GM12873 (cell line): ENCODE results near the gene E2F2.

Experiments
- TF ChIP-seq, protein P1 (sequence below): IDR thresholded peaks from 2 replicates; pipeline ENCODE4 v1.5.1; 2012; ENCODE audit warnings: low read depth, mild to moderate bottlenecking, moderate library complexity, low read length, control low read depth; ENCODE audit not compliant: insufficient read depth; ENCODE audit errors: missing control alignments

Gene E2F2

DNA sequence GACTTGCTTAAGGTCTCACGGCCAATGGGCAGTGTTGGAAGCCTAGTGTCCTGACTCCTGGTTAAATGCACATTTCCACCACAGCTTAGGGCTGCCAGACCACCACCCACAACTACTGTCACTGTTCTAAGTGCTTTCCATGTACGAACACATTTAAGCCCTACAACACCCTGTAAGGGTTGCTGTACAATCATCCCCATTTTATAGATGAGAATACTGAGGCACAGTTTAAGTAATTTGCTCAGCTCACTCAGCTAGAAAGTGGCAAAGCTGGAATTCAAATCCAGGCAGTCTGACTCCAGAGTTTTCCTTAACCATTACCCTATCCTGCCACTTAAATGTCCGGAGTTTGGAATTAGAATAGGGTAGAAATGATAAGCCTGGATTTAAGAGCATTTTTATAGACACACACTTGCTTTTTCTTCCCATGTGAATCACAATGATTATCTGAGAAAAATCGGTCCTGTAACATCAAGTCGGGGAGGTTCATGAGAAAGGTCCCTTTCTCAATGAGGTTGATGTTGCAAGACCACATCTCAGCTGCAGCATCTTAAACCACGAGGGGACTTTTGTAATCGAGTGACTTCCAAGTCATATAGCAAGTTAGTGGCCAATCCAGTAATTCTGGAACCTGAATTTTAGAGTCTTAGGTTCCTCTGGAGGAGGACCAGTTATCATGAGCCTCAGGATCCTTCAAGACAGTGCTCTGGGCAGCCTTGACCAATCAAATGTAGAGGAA lies 8.6 kb downstream of the E2F2 start:
- TF ChIP-seq, protein P1, sequence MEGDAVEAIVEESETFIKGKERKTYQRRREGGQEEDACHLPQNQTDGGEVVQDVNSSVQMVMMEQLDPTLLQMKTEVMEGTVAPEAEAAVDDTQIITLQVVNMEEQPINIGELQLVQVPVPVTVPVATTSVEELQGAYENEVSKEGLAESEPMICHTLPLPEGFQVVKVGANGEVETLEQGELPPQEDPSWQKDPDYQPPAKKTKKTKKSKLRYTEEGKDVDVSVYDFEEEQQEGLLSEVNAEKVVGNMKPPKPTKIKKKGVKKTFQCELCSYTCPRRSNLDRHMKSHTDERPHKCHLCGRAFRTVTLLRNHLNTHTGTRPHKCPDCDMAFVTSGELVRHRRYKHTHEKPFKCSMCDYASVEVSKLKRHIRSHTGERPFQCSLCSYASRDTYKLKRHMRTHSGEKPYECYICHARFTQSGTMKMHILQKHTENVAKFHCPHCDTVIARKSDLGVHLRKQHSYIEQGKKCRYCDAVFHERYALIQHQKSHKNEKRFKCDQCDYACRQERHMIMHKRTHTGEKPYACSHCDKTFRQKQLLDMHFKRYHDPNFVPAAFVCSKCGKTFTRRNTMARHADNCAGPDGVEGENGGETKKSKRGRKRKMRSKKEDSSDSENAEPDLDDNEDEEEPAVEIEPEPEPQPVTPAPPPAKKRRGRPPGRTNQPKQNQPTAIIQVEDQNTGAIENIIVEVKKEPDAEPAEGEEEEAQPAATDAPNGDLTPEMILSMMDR = no peak

DNA sequence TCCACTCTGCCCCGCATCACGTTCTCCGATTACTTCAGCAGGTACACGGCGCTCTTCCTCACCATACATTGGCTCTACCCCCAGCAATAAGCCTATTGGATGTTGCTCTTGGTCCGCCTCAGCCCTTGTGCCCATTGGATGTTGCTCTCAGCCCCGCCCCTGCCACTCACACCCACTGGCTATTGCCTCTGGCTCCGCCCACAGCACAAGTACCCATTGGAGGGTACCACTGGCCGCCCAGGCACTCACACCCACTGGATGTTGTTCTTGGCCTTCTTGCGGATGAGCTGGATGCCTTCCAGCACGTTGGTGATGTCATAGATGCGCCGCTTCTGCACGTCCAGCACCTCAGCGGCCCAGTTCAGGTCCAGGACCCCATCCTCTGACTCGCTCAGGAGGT lies 9.4 kb downstream of the E2F2 start:
- TF ChIP-seq, protein P1 = no peak

DNA sequence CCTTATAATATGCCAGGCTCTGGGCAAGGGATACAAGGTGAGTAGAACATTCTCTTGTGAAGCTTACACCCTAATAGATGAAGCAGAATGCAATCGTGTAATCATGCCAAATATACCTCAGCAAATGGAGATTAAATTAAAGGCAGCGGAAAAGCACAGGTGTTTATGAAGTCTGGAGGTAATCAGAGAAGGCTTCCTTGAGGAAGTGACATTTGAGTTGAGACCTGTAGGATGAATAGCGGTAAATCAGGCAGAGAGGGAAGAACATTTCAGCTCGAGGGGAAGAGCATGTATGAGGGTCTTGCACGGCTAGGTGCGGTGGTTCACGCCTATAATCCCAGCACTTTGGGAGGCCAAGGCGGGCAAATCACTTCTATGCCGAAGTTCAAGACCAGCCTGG lies 13.5 kb downstream of the E2F2 start:
- TF ChIP-seq, protein P1 = no peak

DNA sequence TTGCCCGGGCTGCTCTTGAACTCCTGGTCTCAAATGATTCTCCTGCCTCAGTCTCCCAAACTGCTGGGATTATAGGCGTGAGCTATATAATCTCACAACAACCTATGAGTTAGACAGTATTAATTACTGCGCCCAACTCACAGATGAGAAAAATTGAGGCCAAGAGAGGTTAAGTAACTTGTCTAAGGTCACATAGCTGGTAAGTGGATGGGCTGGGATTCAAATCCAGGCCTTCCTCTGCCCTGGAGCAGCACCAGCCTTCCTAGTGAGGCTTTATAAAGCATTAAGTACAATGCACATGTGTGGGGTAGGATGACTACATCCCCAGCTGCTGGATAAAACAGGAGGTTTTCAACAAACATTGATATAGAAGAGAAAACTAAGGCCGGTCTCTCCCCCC lies 15.1 kb downstream of the E2F2 start:
- TF ChIP-seq, protein P1 = no peak

DNA sequence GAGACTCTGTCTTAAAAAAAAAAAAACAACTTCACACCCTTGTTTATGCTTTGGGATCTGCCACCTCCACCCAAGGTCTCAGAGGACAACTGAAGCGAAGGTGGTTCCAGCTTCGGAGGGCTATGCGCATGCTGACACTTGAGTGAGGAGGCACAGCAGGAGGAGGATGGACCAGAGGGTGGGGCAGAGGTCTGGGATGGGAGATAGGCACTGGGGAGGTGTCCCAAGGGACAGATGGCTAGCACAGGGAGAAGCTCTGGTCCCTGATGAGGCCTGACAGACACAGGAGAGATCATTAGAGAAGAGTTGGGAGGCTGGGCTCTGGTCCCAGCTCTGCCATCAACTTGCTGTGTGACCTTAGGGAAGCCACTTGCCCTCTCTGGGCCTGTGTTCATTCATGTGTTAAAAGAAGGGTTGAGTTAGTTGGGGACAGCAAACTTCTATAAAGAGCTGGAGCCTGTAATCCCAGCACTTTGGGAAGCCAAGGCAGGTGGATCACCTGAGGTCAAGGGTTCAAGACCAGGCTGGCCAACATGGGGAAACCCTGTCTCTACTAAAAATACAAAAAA lies 16.8 kb downstream of the E2F2 start:
- TF ChIP-seq, protein P1 = no peak

DNA sequence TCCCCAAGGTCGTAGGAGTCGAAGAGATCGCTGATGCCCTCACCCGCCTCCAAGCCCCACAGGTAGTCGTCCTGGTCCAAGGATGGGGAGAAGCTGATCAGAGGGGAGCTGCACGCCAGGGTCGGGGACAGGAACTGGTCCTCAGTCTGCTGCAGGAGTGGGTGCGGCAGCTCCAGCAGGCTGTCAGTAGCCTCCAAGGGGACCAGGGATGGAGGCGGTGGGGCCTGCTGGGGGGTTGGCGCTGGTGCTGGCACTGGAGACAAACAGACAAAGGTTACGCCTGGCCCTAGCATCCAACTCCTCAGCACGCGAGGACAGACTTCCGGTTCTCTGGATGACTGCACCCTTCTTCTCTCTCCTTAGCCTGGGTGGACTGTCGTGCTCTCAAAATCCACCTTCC lies 21.1 kb downstream of the E2F2 start:
- TF ChIP-seq, protein P1 = no peak

DNA sequence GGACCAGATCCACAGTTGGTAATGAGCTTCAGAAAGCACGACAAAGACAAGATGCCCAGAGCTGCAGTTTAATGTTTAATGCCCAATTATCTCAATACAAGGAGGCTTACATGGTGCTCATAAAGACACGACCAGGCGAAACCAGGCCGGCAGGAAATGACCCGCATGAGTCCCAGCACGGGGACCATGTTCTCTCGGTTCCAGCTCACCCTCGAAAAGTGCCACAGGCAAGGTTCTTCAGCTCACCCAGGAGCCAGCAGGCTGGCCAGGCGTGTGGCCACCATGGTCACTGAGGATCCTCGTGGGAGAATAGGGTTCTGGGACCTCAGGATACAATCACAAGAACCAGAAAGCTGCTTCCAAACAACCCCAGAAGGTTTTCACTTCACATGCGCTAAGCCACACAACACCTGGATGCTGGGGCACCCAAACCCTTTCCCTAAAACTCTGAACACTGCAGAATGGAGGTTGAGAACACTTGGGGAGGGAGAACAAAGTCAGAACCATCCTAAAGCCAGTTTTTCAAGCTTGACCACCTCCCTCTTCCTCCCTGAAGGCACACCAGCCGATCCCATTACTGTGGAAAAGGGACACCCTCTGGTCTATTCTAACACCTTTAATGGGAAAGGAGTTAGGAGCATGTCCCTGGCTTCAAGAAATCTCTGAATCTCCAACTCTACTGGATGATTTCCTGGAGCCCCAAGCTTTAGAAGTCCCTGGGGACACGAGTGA lies 24.5 kb downstream of the E2F2 start:
- TF ChIP-seq, protein P1 = no peak
